ENCODE results near the gene RYR1.

DNA sequence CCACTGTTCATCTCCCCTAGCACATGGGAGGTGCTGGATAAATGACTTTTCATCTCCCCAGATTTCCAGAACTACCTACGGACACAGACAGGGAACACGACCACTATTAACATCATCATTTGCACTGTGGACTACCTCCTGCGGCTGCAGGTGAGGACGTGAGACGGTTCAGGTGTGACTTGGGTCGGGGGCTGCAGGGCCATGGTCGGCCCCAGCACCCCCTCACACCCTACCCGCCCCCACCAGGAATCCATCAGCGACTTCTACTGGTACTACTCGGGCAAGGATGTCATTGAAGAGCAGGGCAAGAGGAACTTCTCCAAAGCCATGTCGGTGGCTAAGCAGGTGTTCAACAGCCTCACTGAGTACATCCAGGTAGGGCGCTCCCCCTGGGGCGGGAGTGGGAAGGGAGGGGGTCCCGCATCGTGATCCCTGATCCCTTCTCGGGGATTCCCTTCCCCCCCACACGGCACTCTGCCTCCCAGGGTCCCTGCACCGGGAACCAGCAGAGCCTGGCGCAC, 109.9 kb downstream of the RYR1 start:
- TF ChIP-seq, protein P1, sequence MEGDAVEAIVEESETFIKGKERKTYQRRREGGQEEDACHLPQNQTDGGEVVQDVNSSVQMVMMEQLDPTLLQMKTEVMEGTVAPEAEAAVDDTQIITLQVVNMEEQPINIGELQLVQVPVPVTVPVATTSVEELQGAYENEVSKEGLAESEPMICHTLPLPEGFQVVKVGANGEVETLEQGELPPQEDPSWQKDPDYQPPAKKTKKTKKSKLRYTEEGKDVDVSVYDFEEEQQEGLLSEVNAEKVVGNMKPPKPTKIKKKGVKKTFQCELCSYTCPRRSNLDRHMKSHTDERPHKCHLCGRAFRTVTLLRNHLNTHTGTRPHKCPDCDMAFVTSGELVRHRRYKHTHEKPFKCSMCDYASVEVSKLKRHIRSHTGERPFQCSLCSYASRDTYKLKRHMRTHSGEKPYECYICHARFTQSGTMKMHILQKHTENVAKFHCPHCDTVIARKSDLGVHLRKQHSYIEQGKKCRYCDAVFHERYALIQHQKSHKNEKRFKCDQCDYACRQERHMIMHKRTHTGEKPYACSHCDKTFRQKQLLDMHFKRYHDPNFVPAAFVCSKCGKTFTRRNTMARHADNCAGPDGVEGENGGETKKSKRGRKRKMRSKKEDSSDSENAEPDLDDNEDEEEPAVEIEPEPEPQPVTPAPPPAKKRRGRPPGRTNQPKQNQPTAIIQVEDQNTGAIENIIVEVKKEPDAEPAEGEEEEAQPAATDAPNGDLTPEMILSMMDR (IDR thresholded peaks at IDR 0.05; ENCODE audit: insufficient read depth, low read length, poor library complexity, severe bottlenecking): no peak
- no peak for TF ChIP-seq EZH2phosphoT487 (conservative IDR thresholded peaks at IDR 0.05; ENCODE audit: low read length)

Measured in SU-DHL-6 (cell line).